Esophagus (tissue), 2 donors: ENCODE results near the gene PLCB4. TPM values are rescaled to one million over a fixed set of nuclear protein-coding genes. Genes with fewer than 3 reads are reported as not detected.

Experiments
- H3K27ac ChIP-seq, 2 donors: one replicate each; pipeline ENCODE4 v1.5.1; 2013; ENCODE audit warnings: low read depth in 2 of 2, mild to moderate bottlenecking in 2 of 2, inconsistent platforms in 1 of 2, low read length in 1 of 2, moderate library complexity in 1 of 2
- H3K27me3 ChIP-seq, 2 donors: one replicate each; pipeline ENCODE4 v1.6.1; 2013; ENCODE audit warnings: low read length in 2 of 2, control low read depth in 1 of 2, mild to moderate bottlenecking in 1 of 2; ENCODE audit not compliant: insufficient read depth in 2 of 2, control insufficient read depth in 1 of 2
- H3K36me3 ChIP-seq, 2 donors: one replicate each; pipeline ENCODE4 v1.6.1; 2013; ENCODE audit warnings: low read length in 1 of 2; ENCODE audit not compliant: control insufficient read depth in 2 of 2, insufficient read depth in 2 of 2
- H3K4me1 ChIP-seq, 2 donors: one replicate each; pipeline ENCODE4 v1.6.1; 2013; ENCODE audit warnings: low read length in 1 of 2; ENCODE audit not compliant: control insufficient read depth in 2 of 2, insufficient read depth in 2 of 2
- H3K4me3 ChIP-seq, 2 donors: one replicate each; pipeline ENCODE4 v1.5.1; 2013; ENCODE audit warnings: low read length in 2 of 2, mild to moderate bottlenecking in 2 of 2, low read depth in 1 of 2, moderate library complexity in 1 of 2
- H3K9me3 ChIP-seq, 2 donors: one replicate each; pipeline ENCODE4 v1.6.1; 2013; ENCODE audit warnings: mild to moderate bottlenecking in 2 of 2, low read depth in 1 of 2, low read length in 1 of 2, moderate library complexity in 1 of 2; ENCODE audit not compliant: control insufficient read depth in 2 of 2, insufficient read depth in 1 of 2
- WGBS, 2 donors: extraction: QIAGEN DNeasy Blood & Tissue Kit; methylation state at CpG; one replicate each; pipeline ENCODE4 v1.1.7; 2013; 5-methylcytosine and 5-hydroxymethylcytosine counted together
- polyA plus RNA-seq, 2 donors: library from polyadenylated mRNA; stranded (reverse); fragments of 200-250 nt; gene quantifications; one replicate each; pipeline ENCODE4 v1.2.3, GENCODE V29; 2013
- donor health status: healthy with polysubstance abuse.
- donor health status: Bipolar disorder and iron deficiency.

The PLCB4 gene
- polyA plus RNA-seq, 2 donors: 1.9 to 2.2 TPM

DNA sequence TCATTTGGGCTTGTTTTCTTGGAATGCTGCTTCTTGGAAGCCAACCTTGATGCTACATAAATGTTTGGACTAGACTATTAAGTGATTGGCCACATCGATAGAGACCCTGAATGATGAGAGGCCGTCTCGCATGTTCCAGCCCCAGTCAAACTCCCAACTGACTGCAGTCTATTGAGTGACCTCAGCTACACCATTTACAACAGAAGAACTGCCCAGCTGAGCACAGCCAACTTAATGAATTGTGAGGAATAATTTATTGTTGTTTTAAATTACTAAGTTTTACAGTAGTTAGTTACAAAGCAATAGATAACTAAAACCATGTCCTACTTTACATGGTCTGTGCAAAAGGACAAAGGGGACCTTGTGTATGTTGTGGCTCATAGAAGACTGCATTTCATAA lies 63.0 kb downstream of the PLCB4 start:
- WGBS, 2 donors: 94 to 97% methylated on average over 3 of the region's 3 CpGs
- H3K9me3 ChIP-seq: no peaks in the 10 kb centered on the region
- H3K27me3 ChIP-seq: no peaks in the 10 kb centered on the region
- no peaks in the 10 kb centered on the region for H3K36me3 ChIP-seq
- H3K27ac ChIP-seq: no peak overlapping the region
- no peaks in the 10 kb centered on the region for H3K4me1 ChIP-seq
- H3K4me3 ChIP-seq: no peak overlapping the region

DNA sequence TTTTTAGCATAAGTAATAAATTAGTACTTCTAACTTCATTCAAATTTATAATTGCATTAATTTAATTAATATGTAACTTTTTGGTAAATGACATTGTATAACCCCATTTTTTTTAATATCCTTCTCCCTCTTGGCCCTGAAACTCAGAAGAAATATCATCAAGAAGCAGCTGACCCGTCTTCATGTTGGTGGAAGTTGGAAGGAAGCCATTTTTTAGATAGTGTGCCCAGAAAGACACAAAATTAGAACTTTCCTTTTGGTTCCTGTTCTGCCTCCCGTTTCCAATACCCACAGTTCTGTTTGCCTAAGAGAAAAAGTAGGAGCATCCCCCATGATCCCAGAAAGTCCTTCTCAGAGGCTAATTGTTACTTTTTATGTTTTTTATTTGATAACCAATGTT lies 65.5 kb downstream of the PLCB4 start:
- 54 to 60% methylated on average over 2 of the region's 2 CpGs for WGBS, 2 donors
- H3K27ac ChIP-seq: no peak overlapping the region
- no peaks in the 10 kb centered on the region for H3K36me3 ChIP-seq
- H3K4me3 ChIP-seq: no peak overlapping the region
- no peaks in the 10 kb centered on the region for H3K27me3 ChIP-seq
- no peaks in the 10 kb centered on the region for H3K4me1 ChIP-seq
- H3K9me3 ChIP-seq: no peaks in the 10 kb centered on the region

DNA sequence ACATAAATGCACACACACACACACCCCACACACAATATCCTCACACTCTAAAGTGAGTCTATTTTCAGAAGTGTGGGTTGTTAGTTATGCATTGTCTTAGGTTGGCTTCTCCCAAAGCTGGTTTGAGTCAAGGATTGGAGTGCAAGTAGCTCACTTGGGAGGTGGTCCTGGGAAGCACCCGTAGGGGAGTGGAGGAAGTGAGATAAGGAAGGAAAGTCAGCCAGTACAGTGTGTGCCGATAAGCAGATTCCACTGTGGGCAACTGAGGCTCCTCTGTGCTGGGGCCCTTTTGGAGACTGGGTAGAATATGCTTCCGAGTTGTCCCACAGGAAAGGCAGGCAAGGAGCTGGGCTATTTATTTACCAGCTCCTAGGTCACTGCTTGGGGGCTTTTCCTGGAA lies 67.2 kb downstream of the PLCB4 start:
- WGBS, 2 donors: 62 to 65% methylated on average over 3 of the region's 3 CpGs

DNA sequence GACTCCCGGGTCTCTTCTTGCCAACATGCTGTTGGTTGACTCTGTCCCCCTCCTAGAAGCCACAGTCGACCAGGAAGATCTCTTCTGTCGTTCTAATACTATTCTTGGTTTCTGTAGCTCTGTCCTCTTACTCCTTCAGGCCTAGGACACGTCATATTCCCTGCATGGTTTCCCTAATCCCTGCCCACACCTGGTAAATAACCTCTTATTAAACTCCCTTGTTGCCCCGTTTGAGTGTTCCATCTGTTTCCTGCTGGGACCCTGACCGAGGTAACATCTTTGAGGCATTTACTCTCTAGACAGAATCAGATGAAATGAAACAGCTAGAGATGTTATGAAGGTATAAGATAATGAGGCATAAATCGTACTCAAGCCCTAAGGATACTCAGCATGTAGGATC lies 68.1 kb downstream of the PLCB4 start:
- Histone ChIP-seq H3K27me3 (no peaks in the 10 kb centered on the region), H3K9me3 (no peaks in the 10 kb centered on the region), H3K4me3 (no peak overlapping the region), H3K36me3 (no peaks in the 10 kb centered on the region), H3K4me1 (no peaks in the 10 kb centered on the region), H3K27ac (no peak overlapping the region)
- WGBS, 2 donors: 75 to 78% methylated on average over 7 of the region's 7 CpGs

More for the DNA sequence above, 67.2 kb downstream of the PLCB4 start:
- Histone ChIP-seq H3K4me3 (no peak overlapping the region), H3K27me3 (no peaks in the 10 kb centered on the region), H3K4me1 (no peaks in the 10 kb centered on the region), H3K27ac (no peak overlapping the region), H3K9me3 (no peaks in the 10 kb centered on the region), H3K36me3 (no peaks in the 10 kb centered on the region)

DNA sequence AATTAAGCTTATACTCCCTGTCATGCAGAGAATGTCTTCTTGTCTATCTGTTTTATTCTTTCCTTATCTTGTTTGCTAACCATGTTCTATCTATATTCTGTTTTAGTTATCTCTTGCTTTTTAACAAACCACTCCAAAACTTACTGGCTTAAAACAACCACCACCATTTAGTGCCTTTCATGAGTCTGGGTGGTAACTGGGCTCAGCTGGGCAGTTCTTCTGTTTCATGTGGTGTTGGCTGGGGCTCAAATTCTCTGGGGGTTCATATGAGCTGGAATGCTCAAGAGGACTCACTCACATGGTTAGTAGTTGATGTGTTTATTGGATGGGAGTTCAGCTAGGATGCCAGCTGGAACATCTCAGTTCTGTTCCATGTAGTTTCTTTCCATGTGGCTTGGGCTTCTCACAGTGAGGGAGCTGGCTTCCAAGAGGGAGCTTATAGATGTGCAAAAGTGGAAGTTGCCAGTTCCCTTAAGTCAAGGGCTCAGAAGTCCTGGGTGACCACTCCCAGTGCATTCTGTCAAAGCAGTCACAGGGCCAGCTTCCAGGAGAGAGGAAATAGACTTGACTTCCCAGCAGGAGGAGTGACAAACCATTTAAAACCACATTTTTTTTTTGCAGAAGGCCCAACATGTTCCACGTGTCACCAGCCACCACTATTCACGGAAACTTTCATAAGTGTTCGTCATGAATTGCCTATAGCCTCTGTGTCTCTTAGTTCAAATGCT lies 70.4 kb downstream of the PLCB4 start:
- 89 to 94% methylated on average over 3 of the region's 3 CpGs for WGBS, 2 donors
- no peak overlapping the region for H3K27ac ChIP-seq
- no peaks in the 10 kb centered on the region for H3K4me1 ChIP-seq
- no peaks in the 10 kb centered on the region for H3K9me3 ChIP-seq
- H3K36me3 ChIP-seq: no peaks in the 10 kb centered on the region
- H3K27me3 ChIP-seq: no peaks in the 10 kb centered on the region
- H3K4me3 ChIP-seq: no peak overlapping the region

DNA sequence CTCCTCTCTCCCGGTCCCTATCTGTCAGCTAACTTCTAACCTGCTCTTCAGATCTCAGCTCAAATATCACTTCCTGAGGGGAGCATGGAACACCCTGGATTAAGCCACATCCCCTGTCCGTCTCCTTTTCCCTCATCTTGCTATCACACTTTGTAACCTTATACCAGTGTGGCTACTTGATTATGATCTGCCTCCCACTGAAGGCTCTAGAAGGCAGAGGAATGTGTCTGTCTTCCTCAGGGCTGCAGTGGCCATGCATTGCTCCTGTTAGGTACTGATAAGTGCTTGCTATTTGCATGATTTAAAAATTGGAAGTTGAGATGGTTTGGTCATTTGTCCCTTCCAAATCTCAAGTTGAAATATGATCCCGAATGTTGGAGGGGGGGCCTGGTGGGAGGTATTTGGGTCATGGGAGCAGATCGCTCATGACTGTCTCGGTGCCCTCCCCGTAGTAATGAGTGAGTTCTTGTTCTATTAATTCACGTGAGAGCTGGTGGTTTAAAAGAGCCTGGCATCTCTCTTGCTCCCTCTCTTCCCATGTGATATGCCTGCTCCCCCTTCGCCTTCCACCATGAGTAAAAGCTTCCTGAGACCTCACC lies 71.4 kb downstream of the PLCB4 start:
- H3K4me1 ChIP-seq: no peaks in the 10 kb centered on the region
- 90 to 93% methylated on average over 8 of the region's 8 CpGs for WGBS, 2 donors
- no peaks in the 10 kb centered on the region for H3K36me3 ChIP-seq
- no peaks in the 10 kb centered on the region for H3K9me3 ChIP-seq
- no peak overlapping the region for H3K27ac ChIP-seq
- H3K27me3 ChIP-seq: no peaks in the 10 kb centered on the region
- H3K4me3 ChIP-seq: no peak overlapping the region

DNA sequence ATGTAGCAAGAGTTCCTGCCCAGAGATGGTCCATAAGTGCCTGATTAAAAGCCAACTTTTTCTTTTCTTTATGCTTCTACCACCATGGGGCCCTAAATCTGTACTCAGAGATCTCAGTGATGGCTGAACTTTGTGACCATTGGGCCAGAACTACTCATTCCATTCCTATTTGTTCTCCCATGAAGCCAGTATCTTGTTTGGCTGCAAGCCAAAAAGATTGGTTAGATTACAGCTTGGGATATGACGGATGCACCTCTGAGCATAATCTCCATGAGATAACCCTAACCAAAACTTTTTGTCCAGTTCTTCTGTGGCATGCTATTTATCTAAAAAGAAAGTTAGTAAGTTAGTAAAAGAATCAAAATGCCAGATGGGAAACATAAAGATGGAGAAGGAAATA lies 72.2 kb downstream of the PLCB4 start:
- 81 to 87% methylated on average over 1 of the region's 1 CpG for WGBS, 2 donors
- Histone ChIP-seq H3K4me3 (no peak overlapping the region), H3K27ac (no peak overlapping the region), H3K9me3 (no peaks in the 10 kb centered on the region), H3K27me3 (no peaks in the 10 kb centered on the region), H3K36me3 (no peaks in the 10 kb centered on the region), H3K4me1 (no peaks in the 10 kb centered on the region)

DNA sequence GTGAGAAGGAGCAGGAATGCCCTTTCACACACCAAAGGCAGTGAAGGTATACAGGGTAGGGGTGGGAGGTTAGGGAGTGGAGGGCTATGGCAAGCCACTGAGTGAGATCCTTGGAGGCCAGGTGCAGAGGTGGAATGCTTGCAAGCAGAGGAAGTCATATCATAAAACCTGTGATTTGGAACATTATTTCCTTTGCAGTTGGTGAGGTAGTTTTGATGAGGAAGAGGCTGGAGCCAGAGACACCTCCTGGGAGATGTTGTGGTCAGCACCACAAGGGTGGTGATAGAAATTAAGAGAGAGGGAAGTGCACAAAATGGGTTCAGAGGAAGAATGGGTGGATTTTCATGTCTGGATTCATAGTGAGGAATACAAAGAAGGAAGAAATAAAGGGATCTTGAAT lies 73.0 kb downstream of the PLCB4 start:
- no peaks in the 10 kb centered on the region for H3K4me1 ChIP-seq
- H3K27ac ChIP-seq: no peak overlapping the region
- no peaks in the 10 kb centered on the region for H3K27me3 ChIP-seq
- H3K36me3 ChIP-seq: no peaks in the 10 kb centered on the region
- H3K9me3 ChIP-seq: no peaks in the 10 kb centered on the region
- no peak overlapping the region for H3K4me3 ChIP-seq

DNA sequence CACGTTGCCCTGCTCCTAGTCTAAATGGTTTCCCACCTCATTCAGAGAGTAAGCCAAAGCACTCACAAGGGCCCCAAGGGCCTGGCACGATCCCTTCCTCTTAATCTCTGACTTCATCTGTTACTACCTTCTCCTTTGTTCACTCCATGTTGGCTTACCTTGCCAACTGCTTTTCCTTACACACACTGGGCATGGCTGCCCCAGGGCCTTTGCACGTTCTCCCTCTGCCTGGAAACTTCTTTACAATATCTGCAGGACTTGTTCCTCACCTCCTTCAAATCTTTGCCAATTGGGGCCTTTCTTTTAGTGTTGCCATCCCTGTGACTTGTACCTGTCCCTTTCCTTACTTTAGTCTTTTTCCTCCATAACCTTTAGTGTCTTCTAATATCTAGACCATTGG lies 73.9 kb downstream of the PLCB4 start:
- H3K9me3 ChIP-seq: no peaks in the 10 kb centered on the region
- H3K27me3 ChIP-seq: no peaks in the 10 kb centered on the region
- no peaks in the 10 kb centered on the region for H3K4me1 ChIP-seq
- no peak overlapping the region for H3K27ac ChIP-seq
- H3K36me3 ChIP-seq: no peaks in the 10 kb centered on the region
- WGBS, 2 donors: 62 to 74% methylated on average over 3 of the region's 3 CpGs
- no peak overlapping the region for H3K4me3 ChIP-seq

DNA sequence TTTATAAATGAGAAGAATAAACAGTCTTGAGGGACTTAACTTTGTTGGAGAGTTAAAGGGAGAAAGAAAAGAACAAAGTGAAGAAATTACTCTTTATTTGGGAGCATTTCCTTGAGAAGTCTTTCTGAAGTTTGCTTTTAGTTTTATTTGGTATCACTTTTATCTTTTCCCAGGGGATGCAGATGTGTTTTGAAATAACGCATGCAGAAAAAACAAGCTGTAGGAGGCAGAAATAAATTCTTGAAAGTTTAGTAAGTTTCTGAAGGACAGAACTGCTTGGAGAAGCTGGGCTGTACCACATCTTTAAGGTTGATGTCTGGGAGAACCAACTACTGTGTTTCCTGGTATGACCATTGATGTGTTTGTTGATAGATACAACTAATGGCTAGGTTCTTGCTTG lies 75.0 kb downstream of the PLCB4 start:
- no peaks in the 10 kb centered on the region for H3K36me3 ChIP-seq
- H3K27ac ChIP-seq: no peak overlapping the region
- H3K9me3 ChIP-seq: no peaks in the 10 kb centered on the region
- no peaks in the 10 kb centered on the region for H3K4me1 ChIP-seq
- WGBS, 2 donors: 63 to 71% methylated on average over 1 of the region's 1 CpG
- H3K27me3 ChIP-seq: no peaks in the 10 kb centered on the region
- no peak overlapping the region for H3K4me3 ChIP-seq
